Measurements from ENCODE around the gene RHEB. TPM values are rescaled to one million over a fixed set of nuclear protein-coding genes. Genes with fewer than 3 reads are reported as not detected.

Gene RHEB
- total RNA-seq, 1 donor from 2014 or later, result 225 TPM

DNA sequence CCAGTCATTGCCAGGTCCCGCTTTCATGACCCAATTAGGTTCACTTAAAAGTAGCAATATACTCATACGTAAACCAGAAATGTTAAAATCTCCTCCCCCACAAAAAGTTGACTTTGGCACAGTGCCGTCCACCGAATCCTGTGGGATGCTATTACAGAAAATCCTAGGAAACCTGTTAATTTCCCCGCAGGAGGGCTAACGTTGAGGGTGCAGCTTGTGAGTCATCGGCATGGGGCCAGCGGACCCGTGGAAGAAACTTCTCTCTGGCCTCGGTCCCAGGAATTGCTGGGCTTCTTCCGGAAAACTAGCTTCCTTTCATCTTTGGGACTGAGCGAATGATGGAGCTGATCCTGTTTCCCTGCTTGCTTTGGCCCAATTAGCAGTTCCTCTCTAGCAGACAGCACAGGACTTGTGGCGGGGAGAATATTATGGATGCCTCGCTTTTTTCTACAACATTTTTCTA, 93.2 kb downstream of the RHEB start:
- H4K20me1 ChIP-seq (ENCODE audit: low read depth), result peaks cover 4% of the 10 kb centered on the region
- H3K36me3 Mint-ChIP-seq, result peaks cover 5% of the 10 kb centered on the region

DNA sequence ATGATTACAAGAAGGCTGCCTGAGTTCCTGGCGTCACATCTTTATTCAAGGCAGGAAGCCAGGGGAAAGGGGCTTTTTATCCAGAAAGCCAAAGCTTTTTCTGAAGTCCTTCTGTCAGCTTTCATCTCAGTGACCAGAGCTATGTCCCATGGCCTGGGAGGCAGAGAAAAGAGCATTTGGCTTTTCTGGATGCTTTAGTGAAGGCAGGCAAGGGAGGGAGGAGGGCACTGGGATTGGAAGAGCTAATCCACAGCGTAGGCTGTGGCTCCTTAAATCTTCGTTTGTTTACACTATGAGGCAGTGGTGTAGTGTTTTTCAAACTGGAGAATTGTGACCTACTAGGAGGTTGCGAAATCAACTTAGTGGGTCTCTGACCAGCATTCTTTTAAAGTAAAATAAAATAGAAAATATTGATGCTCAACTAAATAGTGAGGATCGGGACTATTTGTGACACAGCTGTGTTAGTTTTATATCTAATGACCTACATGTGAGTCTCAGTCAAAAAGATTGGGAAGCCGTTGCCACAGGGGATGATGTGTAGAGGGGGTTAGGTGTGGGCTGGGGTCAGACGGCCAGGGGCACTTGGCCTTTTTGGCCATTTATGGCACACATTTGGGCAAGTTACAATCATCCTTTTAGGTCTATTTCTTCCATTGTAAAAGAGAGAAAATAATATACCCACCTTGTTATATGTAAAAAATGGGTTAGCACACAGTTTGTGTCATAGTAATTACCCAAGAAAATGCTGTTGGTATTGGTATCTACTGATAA, 93.8 kb downstream of the RHEB start:
- Mint-ChIP-seq H3K9me3 (peaks cover 25% of the 10 kb centered on the region), H3K4me3 (no peak overlapping the region), H3K36me3 (peaks cover 5% of the 10 kb centered on the region), H3K4me1 (peaks cover 28% of the 10 kb centered on the region), H3K27me3 (ENCODE audit: insufficient read depth, low read depth) (peaks cover 18% of the 10 kb centered on the region), H3K27ac (no peak overlapping the region)
- peaks cover 37% of the 10 kb centered on the region for H3F3A ChIP-seq (ENCODE audit: low read depth)
- peak; percentile 56 for DNase-seq (ENCODE audit: low spot score)
- H4K20me1 ChIP-seq (ENCODE audit: low read depth), result peaks cover 4% of the 10 kb centered on the region
- H3K27me3 ChIP-seq, result no peaks in the 10 kb centered on the region
- H3K27ac ChIP-seq, result no peak overlapping the region
- H3K4me3 ChIP-seq, result no peak overlapping the region
- no peaks in the 10 kb centered on the region for H3K9me3 ChIP-seq (ENCODE audit: low read depth)
- no peaks in the 10 kb centered on the region for H3K36me3 ChIP-seq
- no peak overlapping the region for H3K9ac ChIP-seq
- H3K79me2 ChIP-seq (ENCODE audit: low read depth), result no peaks in the 10 kb centered on the region
- H3K4me1 ChIP-seq, result peaks cover 30% of the 10 kb centered on the region
- TF ChIP-seq EZH2phosphoT487 (IDR thresholded peaks at IDR 0.05), result no peak
- TF ChIP-seq, protein P1, sequence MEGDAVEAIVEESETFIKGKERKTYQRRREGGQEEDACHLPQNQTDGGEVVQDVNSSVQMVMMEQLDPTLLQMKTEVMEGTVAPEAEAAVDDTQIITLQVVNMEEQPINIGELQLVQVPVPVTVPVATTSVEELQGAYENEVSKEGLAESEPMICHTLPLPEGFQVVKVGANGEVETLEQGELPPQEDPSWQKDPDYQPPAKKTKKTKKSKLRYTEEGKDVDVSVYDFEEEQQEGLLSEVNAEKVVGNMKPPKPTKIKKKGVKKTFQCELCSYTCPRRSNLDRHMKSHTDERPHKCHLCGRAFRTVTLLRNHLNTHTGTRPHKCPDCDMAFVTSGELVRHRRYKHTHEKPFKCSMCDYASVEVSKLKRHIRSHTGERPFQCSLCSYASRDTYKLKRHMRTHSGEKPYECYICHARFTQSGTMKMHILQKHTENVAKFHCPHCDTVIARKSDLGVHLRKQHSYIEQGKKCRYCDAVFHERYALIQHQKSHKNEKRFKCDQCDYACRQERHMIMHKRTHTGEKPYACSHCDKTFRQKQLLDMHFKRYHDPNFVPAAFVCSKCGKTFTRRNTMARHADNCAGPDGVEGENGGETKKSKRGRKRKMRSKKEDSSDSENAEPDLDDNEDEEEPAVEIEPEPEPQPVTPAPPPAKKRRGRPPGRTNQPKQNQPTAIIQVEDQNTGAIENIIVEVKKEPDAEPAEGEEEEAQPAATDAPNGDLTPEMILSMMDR (IDR thresholded peaks at IDR 0.05), result no peak
- TF ChIP-seq EZH2 (IDR thresholded peaks at IDR 0.05), result no peak
- H2AFZ ChIP-seq (replicated peaks), result no peak overlapping the region
- H3K4me2 ChIP-seq, result no peak overlapping the region

More for the DNA sequence above, 93.2 kb downstream of the RHEB start:
- Histone ChIP-seq H2AFZ (replicated peaks) (no peak overlapping the region), H3K9me3 (ENCODE audit: low read depth) (no peaks in the 10 kb centered on the region), H3K4me2 (no peak overlapping the region), H3K9ac (no peak overlapping the region), H3K27ac (no peak overlapping the region), H3K27me3 (no peaks in the 10 kb centered on the region), H3K4me3 (no peak overlapping the region), H3K36me3 (no peaks in the 10 kb centered on the region), H3F3A (ENCODE audit: low read depth) (peaks cover 37% of the 10 kb centered on the region), H3K4me1 (peaks cover 30% of the 10 kb centered on the region), H3K79me2 (ENCODE audit: low read depth) (no peaks in the 10 kb centered on the region)
- peaks cover 19% of the 10 kb centered on the region for H3K27me3 Mint-ChIP-seq (ENCODE audit: insufficient read depth, low read depth)
- no peak overlapping the region for H3K27ac Mint-ChIP-seq
- H3K4me3 Mint-ChIP-seq, result no peak overlapping the region
- TF ChIP-seq EZH2phosphoT487 (IDR thresholded peaks at IDR 0.05), result no peak
- TF ChIP-seq EZH2 (IDR thresholded peaks at IDR 0.05), result no peak
- TF ChIP-seq, protein P1 (IDR thresholded peaks at IDR 0.05), result no peak
- H3K4me1 Mint-ChIP-seq, result peaks cover 28% of the 10 kb centered on the region
- H3K9me3 Mint-ChIP-seq, result peaks cover 23% of the 10 kb centered on the region
- DNase-seq (ENCODE audit: low spot score), result no peak

DNA sequence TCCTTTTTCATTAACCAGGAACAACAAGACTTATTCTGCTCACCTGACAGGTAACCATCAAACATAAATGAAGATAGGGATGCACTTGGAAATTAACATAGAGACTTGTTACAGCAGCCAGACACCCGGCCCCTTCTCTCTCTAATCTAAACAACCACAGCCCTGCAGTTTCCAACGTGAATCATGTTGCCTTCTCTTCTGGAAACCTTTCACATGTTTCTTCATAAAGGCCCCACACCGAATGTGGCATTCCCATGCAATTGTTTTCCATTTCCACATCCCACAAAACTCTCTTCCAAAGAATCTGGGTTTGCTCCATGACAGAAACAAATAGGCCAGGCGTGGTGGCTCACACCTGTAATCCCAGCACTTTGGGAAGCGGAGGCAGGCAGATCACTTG, 94.9 kb downstream of the RHEB start:
- DNase-seq (ENCODE audit: low spot score), result no peak
- Histone ChIP-seq H4K20me1 (ENCODE audit: low read depth) (peaks cover 4% of the 10 kb centered on the region), H3K4me2 (no peak overlapping the region), H3K9me3 (ENCODE audit: low read depth) (no peaks in the 10 kb centered on the region), H2AFZ (replicated peaks) (no peak overlapping the region), H3K36me3 (no peaks in the 10 kb centered on the region), H3K27me3 (no peaks in the 10 kb centered on the region), H3K4me1 (peaks cover 26% of the 10 kb centered on the region), H3K27ac (no peak overlapping the region), H3K9ac (no peak overlapping the region), H3F3A (ENCODE audit: low read depth) (peaks cover 36% of the 10 kb centered on the region), H3K4me3 (no peak overlapping the region), H3K79me2 (ENCODE audit: low read depth) (no peaks in the 10 kb centered on the region)
- H3K9me3 Mint-ChIP-seq, result peaks cover 33% of the 10 kb centered on the region
- H3K27me3 Mint-ChIP-seq (ENCODE audit: insufficient read depth, low read depth), result peaks cover 17% of the 10 kb centered on the region
- H3K4me1 Mint-ChIP-seq, result peaks cover 25% of the 10 kb centered on the region
- H3K4me3 Mint-ChIP-seq, result no peak overlapping the region
- H3K36me3 Mint-ChIP-seq, result peaks cover 5% of the 10 kb centered on the region
- H3K27ac Mint-ChIP-seq, result no peak overlapping the region
- no peak for TF ChIP-seq EZH2 (IDR thresholded peaks at IDR 0.05)
- no peak for TF ChIP-seq EZH2phosphoT487 (IDR thresholded peaks at IDR 0.05)
- TF ChIP-seq, protein P1 (IDR thresholded peaks at IDR 0.05), result no peak
